Ishikawa (cell line): ENCODE data around the gene FAM229B.

ENCODE experiments used
- CEBPB ChIP-seq: IDR thresholded peaks from 2 replicates; pipeline ENCODE4 v1.6.1; 2012
- CREB1 ChIP-seq: IDR thresholded peaks from 2 replicates; pipeline ENCODE4 v1.6.1; 2012; ENCODE audit warnings: low read depth
- EGR1 ChIP-seq: IDR thresholded peaks from 2 replicates; pipeline ENCODE4 v1.6.1; 2012
- EP300 ChIP-seq: IDR thresholded peaks from 2 replicates; pipeline ENCODE4 v1.6.1; 2012; ENCODE audit warnings: borderline replicate concordance
- FOXM1 ChIP-seq: IDR thresholded peaks from 2 replicates; pipeline ENCODE4 v1.6.1; 2012; ENCODE audit warnings: low read depth, borderline replicate concordance
- NFIC ChIP-seq: IDR thresholded peaks from 2 replicates; pipeline ENCODE4 v1.6.1; 2012
- RAD21 ChIP-seq: IDR thresholded peaks from 2 replicates; pipeline ENCODE4 v1.6.1; 2012; ENCODE audit warnings: low read depth
- REST ChIP-seq: IDR thresholded peaks from 2 replicates; pipeline ENCODE4 v1.6.1; 2012; ENCODE audit warnings: low read depth, mild to moderate bottlenecking
- TAF1 ChIP-seq: IDR thresholded peaks from 2 replicates; pipeline ENCODE4 v1.6.1; 2012; ENCODE audit warnings: low read depth, mild to moderate bottlenecking
- TCF12 ChIP-seq: IDR thresholded peaks from 2 replicates; pipeline ENCODE4 v1.6.1; 2012; ENCODE audit warnings: low read depth
- TEAD4 ChIP-seq: IDR thresholded peaks from 2 replicates; pipeline ENCODE4 v1.6.1; 2012
- USF1 ChIP-seq: IDR thresholded peaks from 2 replicates; pipeline ENCODE4 v1.6.1; 2012
- YY1 ChIP-seq: IDR thresholded peaks from 2 replicates; pipeline ENCODE4 v1.6.1; 2012; ENCODE audit warnings: low read depth
- ZBTB7A ChIP-seq: IDR thresholded peaks from 2 replicates; pipeline ENCODE4 v1.6.1; 2012; ENCODE audit warnings: low read depth
- TF ChIP-seq, protein P1 (sequence below): IDR thresholded peaks from 2 replicates; pipeline ENCODE4 v1.6.1; 2012

Gene FAM229B

DNA sequence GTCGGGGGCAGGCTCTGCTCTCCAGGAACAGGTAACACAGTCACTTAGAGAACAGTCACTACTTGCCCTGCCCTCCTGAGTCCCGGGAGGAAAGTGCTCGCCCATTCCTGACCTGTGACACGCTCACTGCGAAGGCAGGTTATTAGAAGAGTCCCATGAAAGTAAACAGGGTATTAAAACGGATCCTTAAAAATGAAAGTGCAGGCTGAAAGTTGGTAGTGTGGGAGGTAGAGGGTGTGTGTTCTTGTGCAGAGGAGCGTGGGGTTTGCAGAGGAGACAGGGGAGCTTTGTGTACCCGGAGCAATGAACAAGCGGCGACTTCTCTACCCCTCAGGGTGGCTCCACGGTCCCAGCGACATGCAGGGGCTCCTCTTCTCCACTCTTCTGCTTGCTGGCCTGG is 33.4 kb upstream of the FAM229B start, which contains the start of gene CCN6:
Gene CCN6, plus strand, starts transcription at position 104 of the 400 bp plus-strand sequence. Its CDS starts 254 bp downstream, at position 358.
- TF ChIP-seq RAD21 (no peak), FOXM1 (no peak), EP300 (no peak), CEBPB (no peak), REST (no peak), USF1 (no peak), TAF1 (no peak), TCF12 (no peak), YY1 (no peak), CREB1 (no peak), NFIC (no peak), TEAD4 (no peak), ZBTB7A (no peak), EGR1 (no peak)
- TF ChIP-seq, protein P1, sequence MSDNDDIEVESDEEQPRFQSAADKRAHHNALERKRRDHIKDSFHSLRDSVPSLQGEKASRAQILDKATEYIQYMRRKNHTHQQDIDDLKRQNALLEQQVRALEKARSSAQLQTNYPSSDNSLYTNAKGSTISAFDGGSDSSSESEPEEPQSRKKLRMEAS, result no peak

- TF ChIP-seq, protein P1, result no peak
- TF ChIP-seq TAF1 (no peak), REST (no peak), YY1 (no peak), TEAD4 (no peak), EP300 (no peak), EGR1 (no peak), USF1 (no peak), RAD21 (no peak), CEBPB (no peak), CREB1 (no peak)
Measured at GRCh38 chr6:112054555-112055190, 32.7 kb upstream of the FAM229B start.

GRCh38 chr6:112058243-112059032 is 29.0 kb upstream of the FAM229B start:
- no peak for TF ChIP-seq NFIC

DNA sequence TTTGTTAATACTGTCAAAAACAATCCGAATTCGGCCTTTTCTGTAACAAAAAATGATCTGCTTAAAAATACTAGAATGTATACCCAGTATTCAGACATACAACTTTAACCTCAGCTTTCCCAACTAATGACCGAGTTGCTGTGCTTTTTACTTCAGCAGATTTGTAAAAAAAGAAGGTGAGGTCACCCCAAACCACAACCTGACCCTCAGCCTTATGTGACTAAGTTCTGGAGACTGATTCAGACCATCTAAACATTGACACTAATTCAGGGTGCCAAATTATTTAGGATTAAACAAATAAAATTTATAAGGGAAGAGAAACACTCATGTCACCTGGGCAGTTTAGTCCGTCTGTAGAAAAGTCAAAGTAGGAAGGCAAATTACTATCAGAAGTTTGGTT is 25.8 kb upstream of the FAM229B start:
- no peak for TF ChIP-seq ZBTB7A
- no peak for TF ChIP-seq USF1
- no peak for TF ChIP-seq EP300
- TF ChIP-seq REST, result no peak
- TF ChIP-seq CREB1, result no peak
- TF ChIP-seq YY1, result no peak
- no peak for TF ChIP-seq NFIC
- no peak for TF ChIP-seq RAD21
- TF ChIP-seq, protein P1, result no peak
- no peak for TF ChIP-seq EGR1
- TF ChIP-seq CEBPB, result no peak
- TF ChIP-seq FOXM1, result no peak
- TF ChIP-seq TCF12, result no peak
- no peak for TF ChIP-seq TAF1
- no peak for TF ChIP-seq TEAD4
